Ovary (tissue), 9 donors: ENCODE measurements around the gene DUSP9. TPM values are rescaled to one million over a fixed set of nuclear protein-coding genes. Genes with fewer than 3 reads are reported as not detected.
A peak's percentile ranks its signal among the peaks of the same experiment; 100 is the strongest.

ENCODE experiments used
- DNase-seq, 5 donors: peaks; one replicate each; pipeline ENCODE4 v3.0.0-alpha.2; 2019 to 2020
- H3K27ac ChIP-seq, 2 donors: fragments of 200-600 bp; one replicate each; pipeline versions ENCODE4 v1.5.1 to v1.8.0; 2019 to 2022
- H3K27me3 ChIP-seq: fragments of 200-600 bp; one replicate; pipeline ENCODE4 v1.8.0; 2022
- H3K36me3 ChIP-seq: fragments of 200-600 bp; sonication (generic); one replicate; pipeline ENCODE4 v1.5.1; 2019
- H3K4me1 ChIP-seq: one replicate; pipeline ENCODE4 v1.8.1; 2013; ENCODE audit warnings: mild to moderate bottlenecking, moderate library complexity; ENCODE audit not compliant: insufficient read depth
- H3K4me3 ChIP-seq: fragments of 200-600 bp; sonication (generic); one replicate; pipeline ENCODE4 v1.5.1; 2017
- H3K9me3 ChIP-seq, 2 donors: fragments of 200-600 bp in 1 of 2; sonication (generic) in 1 of 2; one replicate each; pipeline versions ENCODE4 v1.5.1 to v1.8.1; 2013 to 2019; ENCODE audit warnings: mild to moderate bottlenecking in 1 of 2, moderate library complexity in 1 of 2
- EP300 ChIP-seq: sonication (generic); formaldehyde crosslinking; IDR thresholded peaks from one replicate; pipeline ENCODE4 v1.6.1; 2017; ENCODE audit warnings: antibody characterized with exemption
- POLR2A ChIP-seq: fragments of 450-650 bp; IDR thresholded peaks from one replicate; pipeline ENCODE4 v1.6.1; 2017; ENCODE audit warnings: antibody characterized with exemption, mild to moderate bottlenecking, moderate library complexity
- WGBS, 3 donors: extraction: QIAGEN DNeasy Blood & Tissue Kit in 1 of 3; methylation state at CpG; one replicate each; pipeline versions ENCODE4 v1.1.5 to v1.1.7; 2013 to 2017; 5-methylcytosine and 5-hydroxymethylcytosine counted together
- intact Hi-C, 4 donors: fragments of 100-400 bp; cut with DNase I; formaldehyde crosslinking; loops; one replicate each; pipeline versions ENCODE4 v1.11.0 to v1.15.1; 2022 to 2023
- polyA plus RNA-seq, 2 donors: library from polyadenylated mRNA; stranded (reverse); fragments of 200-250 nt in 1 of 2; fragments of 350-450 nt in 1 of 2; fragmentation: Illumina TruSeq in 1 of 2; extraction: RNeasy Lipid Tissue Mini Kit (QIAGEN cat#74804) in 1 of 2; gene quantifications; one replicate each; pipeline ENCODE4 v1.2.3, GENCODE V29; 2013 to 2014
- total RNA-seq, 7 donors: library from RNA; depleted of rRNA in 2 of 7; stranded (reverse); fragments of >200 nt in 2 of 7; fragmentation: NEBNext Ultra II Directional in 3 of 7; extraction: Animal tissue kit (Norgen Biotek cat#: 25700) in 3 of 7; gene quantifications; one replicate each; pipeline versions ENCODE4 v1.1.0 to v1.2.4, GENCODE V29; 2016 to 2023
- TF ChIP-seq, protein P1 (sequence below), 3 donors: fragments of 450-650 bp in 2 of 3; fragments of 200-600 bp in 1 of 3; IDR thresholded peaks; one replicate each; pipeline versions ENCODE4 v1.5.1 to v1.8.0; 2016 to 2022; ENCODE audit warnings: antibody characterized with exemption in 3 of 3, mild to moderate bottlenecking in 1 of 3
- donor health status: DM: no; HTN: no; CAD: no; lungs with moderate emphysema.
- donor health status: DM: no; HTN: no; CAD: no.
- donor health status: Bipolar disorder and iron deficiency.
- donor health status: DM: yes; HTN: yes; CAD: no.
- donor health status: DM: no; HTN: no; CAD: no.
- donor health status: DM: yes; HTN: yes; CAD: no.

DUSP9 gene
- total and polyA plus RNA-seq, 9 donors: 0.12 to 3.7 (median 0.65) TPM; not detected in 1

DNA sequence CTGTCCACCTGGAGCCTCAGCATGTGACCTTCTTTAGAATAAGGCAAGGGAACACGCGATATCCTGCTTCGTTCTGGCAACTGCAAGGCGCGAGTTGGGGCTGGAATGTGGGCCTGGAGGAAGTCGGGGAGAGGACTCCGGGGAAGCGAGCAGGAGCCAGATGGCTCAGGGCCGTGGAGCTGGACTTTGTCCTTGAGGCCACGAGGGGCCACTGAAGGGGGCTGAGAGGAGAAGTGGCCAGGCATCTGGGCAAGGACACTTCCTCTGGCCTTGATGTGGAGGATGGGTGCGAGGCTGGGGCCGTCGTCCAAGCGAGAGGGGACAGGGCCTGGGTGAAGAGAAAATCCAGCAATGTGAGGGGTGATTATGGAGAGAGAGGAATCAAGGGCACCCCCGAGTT is 12.2 kb upstream of the DUSP9 start:
- no peaks in the 10 kb centered on the region for H3K27me3 ChIP-seq
- WGBS, 3 donors: 49 to 55% (median 53%) methylated on average over 15 of the region's 15 CpGs
- no peak overlapping the region for H3K4me3 ChIP-seq
- intact Hi-C loops: no loop called here
- TF ChIP-seq EP300 (no peak), POLR2A (no peak)
- TF ChIP-seq, protein P1, sequence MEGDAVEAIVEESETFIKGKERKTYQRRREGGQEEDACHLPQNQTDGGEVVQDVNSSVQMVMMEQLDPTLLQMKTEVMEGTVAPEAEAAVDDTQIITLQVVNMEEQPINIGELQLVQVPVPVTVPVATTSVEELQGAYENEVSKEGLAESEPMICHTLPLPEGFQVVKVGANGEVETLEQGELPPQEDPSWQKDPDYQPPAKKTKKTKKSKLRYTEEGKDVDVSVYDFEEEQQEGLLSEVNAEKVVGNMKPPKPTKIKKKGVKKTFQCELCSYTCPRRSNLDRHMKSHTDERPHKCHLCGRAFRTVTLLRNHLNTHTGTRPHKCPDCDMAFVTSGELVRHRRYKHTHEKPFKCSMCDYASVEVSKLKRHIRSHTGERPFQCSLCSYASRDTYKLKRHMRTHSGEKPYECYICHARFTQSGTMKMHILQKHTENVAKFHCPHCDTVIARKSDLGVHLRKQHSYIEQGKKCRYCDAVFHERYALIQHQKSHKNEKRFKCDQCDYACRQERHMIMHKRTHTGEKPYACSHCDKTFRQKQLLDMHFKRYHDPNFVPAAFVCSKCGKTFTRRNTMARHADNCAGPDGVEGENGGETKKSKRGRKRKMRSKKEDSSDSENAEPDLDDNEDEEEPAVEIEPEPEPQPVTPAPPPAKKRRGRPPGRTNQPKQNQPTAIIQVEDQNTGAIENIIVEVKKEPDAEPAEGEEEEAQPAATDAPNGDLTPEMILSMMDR (IDR thresholded peaks at IDR 0.05): no peak
- H3K27ac ChIP-seq: no peak overlapping the region
- no peaks in the 10 kb centered on the region for H3K9me3 ChIP-seq
- H3K4me1 ChIP-seq: peaks cover 5% of the 10 kb centered on the region
- no peaks in the 10 kb centered on the region for H3K36me3 ChIP-seq
- peak; percentile 36 to 73 (median 53) for DNase-seq

DNA sequence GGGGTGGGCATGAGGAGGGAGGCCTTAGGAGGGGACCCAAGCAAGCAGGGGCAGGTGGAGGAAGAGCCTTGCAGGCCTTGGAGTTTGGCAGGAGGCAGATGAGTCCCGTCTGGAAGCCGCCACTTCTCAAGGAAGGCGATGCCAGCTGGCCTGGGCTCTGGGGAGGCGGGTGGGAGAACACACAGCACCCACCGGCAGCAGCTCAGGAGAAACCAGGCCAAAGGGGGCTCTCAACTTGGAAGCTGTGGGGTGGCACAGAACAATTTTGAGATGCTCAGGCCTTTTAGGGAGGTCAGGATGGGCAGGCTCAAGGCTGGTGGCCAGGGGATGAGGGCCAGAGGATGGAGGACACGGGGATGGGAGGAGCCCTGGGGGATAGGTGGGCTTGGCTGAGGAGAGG is 11.6 kb upstream of the DUSP9 start:
- TF ChIP-seq POLR2A (no peak), EP300 (no peak)
- Histone ChIP-seq H3K27me3 (no peaks in the 10 kb centered on the region), H3K4me1 (peaks cover 5% of the 10 kb centered on the region), H3K27ac (no peak overlapping the region), H3K36me3 (no peaks in the 10 kb centered on the region), H3K4me3 (no peak overlapping the region), H3K9me3 (no peaks in the 10 kb centered on the region)
- DNase-seq: peak in 2 of 5 donors; percentile 15 to 34
- WGBS, 3 donors: 66 to 76% (median 70%) methylated on average over 6 of the region's 6 CpGs
- intact Hi-C loops: no loop called here

DNA sequence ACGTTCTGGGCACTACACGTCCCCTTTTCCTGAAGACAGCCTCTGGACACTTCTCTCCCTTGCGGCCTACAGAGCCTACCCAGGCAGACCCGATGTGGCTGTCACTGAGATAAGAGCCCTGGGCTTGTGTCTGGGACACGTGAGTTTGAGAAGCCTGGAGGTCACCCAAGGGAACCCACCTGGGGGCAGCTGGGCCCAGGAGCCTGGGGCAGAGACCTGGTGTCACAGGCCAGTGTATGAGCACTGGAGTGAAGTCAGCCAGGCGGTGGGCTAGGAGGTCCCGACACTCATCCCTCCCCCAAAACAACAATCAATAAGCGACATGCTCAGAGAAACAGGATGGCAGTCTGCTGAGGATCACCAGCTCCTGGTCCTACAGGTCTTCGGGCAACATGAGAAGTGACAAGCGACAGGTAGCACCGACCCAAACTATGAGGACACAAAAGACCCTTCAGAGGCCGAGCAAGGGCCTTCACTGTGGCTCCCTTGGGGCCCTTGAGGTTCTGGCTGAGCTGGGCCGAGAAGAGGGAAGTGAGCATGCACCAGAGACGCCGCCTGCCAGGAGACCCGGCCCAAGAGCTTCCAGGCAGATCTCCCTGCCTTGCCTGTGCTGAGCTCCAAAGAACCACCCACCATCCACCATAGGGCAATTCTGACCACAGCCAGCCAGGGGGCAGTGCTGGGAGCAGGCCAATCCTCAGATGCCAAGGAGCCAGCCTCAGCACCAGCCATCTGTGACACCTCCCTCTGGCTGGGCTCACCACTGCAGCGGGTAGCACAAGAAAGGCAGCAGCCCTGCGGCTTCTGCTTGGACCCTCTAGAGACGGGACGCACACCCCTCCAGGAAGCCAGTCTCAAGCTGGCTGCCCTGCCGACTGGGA is 11.0 kb upstream of the DUSP9 start:
- Histone ChIP-seq H3K4me3 (no peak overlapping the region), H3K27me3 (no peaks in the 10 kb centered on the region), H3K36me3 (no peaks in the 10 kb centered on the region), H3K27ac (no peak overlapping the region), H3K9me3 (no peaks in the 10 kb centered on the region), H3K4me1 (peaks cover 5% of the 10 kb centered on the region)
- no peak for TF ChIP-seq EP300
- no peak for DNase-seq
- intact Hi-C loops: no loop called here
- WGBS, 3 donors: 81 to 89% (median 83%) methylated on average over 19 to 21 of the region's 21 CpGs

DNA sequence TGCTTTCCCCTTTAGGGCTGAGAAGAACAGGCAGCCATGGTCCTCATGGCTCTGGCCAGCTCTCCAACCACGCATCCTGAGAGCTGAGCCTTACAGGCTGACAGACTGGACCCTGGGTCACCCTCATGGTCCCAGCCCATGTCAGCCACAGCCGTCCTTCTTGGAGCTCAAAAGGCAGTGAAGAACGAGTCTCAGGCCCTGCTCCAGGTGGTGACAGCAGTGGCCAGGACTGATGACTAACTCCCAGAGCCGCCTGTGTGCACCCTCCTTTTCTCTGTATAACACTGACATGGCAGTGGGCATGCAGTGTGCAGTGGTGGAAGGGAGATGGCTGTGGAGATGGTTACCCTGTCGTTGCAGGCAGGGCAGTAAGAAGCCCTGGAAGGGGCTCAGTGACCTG is 10.3 kb upstream of the DUSP9 start:
- Histone ChIP-seq H3K4me3 (no peak overlapping the region), H3K27me3 (no peaks in the 10 kb centered on the region), H3K9me3 (no peaks in the 10 kb centered on the region), H3K36me3 (no peaks in the 10 kb centered on the region), H3K27ac (no peak overlapping the region), H3K4me1 (peaks cover 5% of the 10 kb centered on the region)
- intact Hi-C loops: no loop called here
- no peak for DNase-seq
- WGBS, 3 donors: 75 to 91% (median 89%) methylated on average over 5 of the region's 5 CpGs
- TF ChIP-seq POLR2A (no peak), EP300 (no peak)
- TF ChIP-seq, protein P1 (IDR thresholded peaks at IDR 0.05): no peak

DNA sequence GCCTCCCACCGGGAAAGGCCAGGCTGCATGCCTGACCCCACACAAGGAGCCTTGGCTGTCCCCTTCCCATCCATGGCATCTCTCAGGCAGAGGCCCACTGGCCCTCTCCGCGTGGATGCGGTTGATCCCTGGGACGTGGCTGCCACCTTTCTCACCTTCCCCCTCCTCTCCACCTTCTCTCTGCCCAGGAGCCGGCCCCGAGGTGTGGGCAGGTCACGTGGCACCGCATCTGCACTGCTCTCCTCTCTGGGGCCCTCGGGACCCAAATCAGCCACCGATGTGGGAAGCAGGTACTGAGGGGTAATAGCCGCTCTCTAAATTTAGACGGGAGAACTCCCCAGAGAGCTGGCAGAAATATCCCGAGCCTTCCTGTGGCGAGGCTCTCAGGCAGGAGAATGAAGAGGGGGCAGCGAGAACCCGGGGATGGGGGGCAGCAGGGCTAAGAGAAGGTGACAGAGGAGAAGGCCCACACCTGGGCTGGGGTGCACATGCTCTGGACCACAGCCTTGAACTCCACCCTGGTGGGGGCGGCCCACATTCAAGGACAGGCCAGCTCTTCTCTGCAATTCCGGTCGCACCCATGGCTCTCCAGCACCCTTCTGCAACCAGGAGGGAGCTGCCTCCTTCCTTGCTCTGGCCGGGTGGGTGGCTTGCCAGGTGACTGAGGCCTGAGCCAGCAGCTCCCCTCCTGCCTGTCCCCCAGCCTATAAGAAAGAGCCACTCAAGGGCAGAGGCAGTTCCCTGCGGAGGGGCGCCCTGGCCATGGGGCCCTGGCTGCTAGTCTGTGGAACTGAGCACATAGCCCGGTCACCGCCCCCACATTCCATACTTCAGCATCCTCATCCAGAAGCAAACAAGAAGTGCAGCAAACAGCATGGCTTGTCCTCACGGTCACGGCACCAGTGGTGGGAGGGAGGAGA is 9.6 kb upstream of the DUSP9 start:
- H3K9me3 ChIP-seq: no peaks in the 10 kb centered on the region
- H3K27me3 ChIP-seq: no peaks in the 10 kb centered on the region
- DNase-seq: peak in 1 of 5 donors; percentile 18
- H3K4me3 ChIP-seq: no peak overlapping the region
- H3K27ac ChIP-seq: no peak overlapping the region
- intact Hi-C loops: no loop called here
- H3K36me3 ChIP-seq: no peaks in the 10 kb centered on the region
- WGBS, 3 donors: 66 to 72% (median 72%) methylated on average over 27 of the region's 27 CpGs
- TF ChIP-seq, protein P1 (IDR thresholded peaks at IDR 0.05): no peak
- no peak for TF ChIP-seq EP300
- no peak for TF ChIP-seq POLR2A
- peaks cover 5% of the 10 kb centered on the region for H3K4me1 ChIP-seq
